Measurements from ENCODE around the gene VSTM4. TPM values are rescaled to one million over a fixed set of nuclear protein-coding genes. Genes with fewer than 3 reads are reported as not detected.

Gene VSTM4
- total RNA-seq, 1 experiment from 2014 or later = 0.07 TPM

DNA sequence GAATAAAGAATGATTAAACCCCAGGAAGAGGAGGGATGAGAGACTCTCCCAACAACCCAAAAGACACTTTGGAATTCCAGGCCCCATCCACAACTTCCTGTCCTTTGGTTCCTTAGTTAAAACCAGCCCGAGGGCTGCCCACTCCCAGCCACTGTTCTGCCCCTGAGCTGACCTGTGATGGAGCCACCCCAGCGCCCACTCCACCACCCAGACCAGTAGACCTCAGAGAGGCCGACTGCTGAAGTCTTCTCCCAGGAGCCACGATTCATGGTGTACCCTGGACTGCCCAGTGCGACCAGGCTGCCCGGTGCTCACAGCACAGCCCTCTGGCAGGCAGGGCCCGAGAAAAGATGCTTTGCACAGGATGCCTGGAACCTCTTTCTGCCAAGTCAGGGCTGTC, 6.7 kb downstream of the VSTM4 start:
- Histone ChIP-seq H3K9ac (ENCODE audit: low read length) (no peak overlapping the region), H3K4me1 (ENCODE audit: control insufficient read depth in 1 of 2, insufficient read depth in 2 of 2, low read length in 2 of 2) (no peaks in the 10 kb centered on the region), H3K27me3 (ENCODE audit: insufficient read depth, low read length) (peaks cover 10% of the 10 kb centered on the region; the same call in 1 of the 2 replicates), H2AFZ (ENCODE audit: low read depth, low read length, poor library complexity, severe bottlenecking) (no peak overlapping the region), H3K36me3 (ENCODE audit: control insufficient read depth in 1 of 2, insufficient read depth in 2 of 2, low read length in 2 of 2) (no peaks in the 10 kb centered on the region), H4K20me1 (ENCODE audit: insufficient read depth) (no peaks in the 10 kb centered on the region), H3K79me2 (ENCODE audit: insufficient read depth, low read length) (no peaks in the 10 kb centered on the region), H3K9me2 (ENCODE audit: insufficient read depth) (no peaks in the 10 kb centered on the region), H3K4me3 (replicated peaks in 1 of 2; ENCODE audit: low read depth in 1 of 2, low read length in 2 of 2) (no peak overlapping the region), H3K27ac (ENCODE audit: low read depth, low read length) (no peak overlapping the region), H3K9me3 (ENCODE audit: control insufficient read depth in 1 of 2, insufficient read depth in 1 of 2, low read depth in 1 of 2, low read length in 2 of 2) (no peaks in the 10 kb centered on the region), H3K4me2 (ENCODE audit: low read length) (no peak overlapping the region)
- RAD21 ChIA-PET (ENCODE audit: low non-redundant PET in 1 of 2, low total read pairs in 2 of 2, uncharacterized antibody in 2 of 2, unreplicated experiment in 2 of 2) = no interaction called here
- BruUV-seq (replicated peaks) = no TSS peak
- TF ChIP-seq RAD21 (IDR thresholded peaks at IDR 0.05; ENCODE audit: low read depth) = no peak
- TF ChIP-seq CTCF (IDR thresholded peaks at IDR 0.05 in 2 of 3, conservative IDR thresholded peaks at IDR 0.05 in 1 of 3; ENCODE audit: borderline replicate concordance in 1 of 3, insufficient read depth in 1 of 3, low read depth in 2 of 3, low read length in 2 of 3) = no peak
- TF ChIP-seq POLR2A (IDR thresholded peaks at IDR 0.05; ENCODE audit: borderline replicate concordance, extremely low read depth, insufficient read depth, insufficient read length) = no peak
- TF ChIP-seq YY1 (IDR thresholded peaks at IDR 0.05; ENCODE audit: extremely low read depth, insufficient replicate concordance, low read depth, low read length) = no peak
- TF ChIP-seq ZFX (IDR thresholded peaks at IDR 0.05) = no peak
- TF ChIP-seq POLR2AphosphoS5 (IDR thresholded peaks at IDR 0.05; ENCODE audit: low read depth, low read length) = no peak
- TF ChIP-seq EGR1 (IDR thresholded peaks at IDR 0.05; ENCODE audit: low read depth) = no peak
- no peak for TF ChIP-seq CEBPB (IDR thresholded peaks at IDR 0.05; ENCODE audit: low read depth)
- TF ChIP-seq JUND (IDR thresholded peaks at IDR 0.05) = no peak
- no peak for TF ChIP-seq SP1 (IDR thresholded peaks at IDR 0.05; ENCODE audit: low read depth)
- no peak for TF ChIP-seq ELF1 (IDR thresholded peaks at IDR 0.05; ENCODE audit: borderline replicate concordance, low read depth)
- TF ChIP-seq FOSL1 (IDR thresholded peaks at IDR 0.05; ENCODE audit: low read depth) = no peak
- TF ChIP-seq, protein P1, sequence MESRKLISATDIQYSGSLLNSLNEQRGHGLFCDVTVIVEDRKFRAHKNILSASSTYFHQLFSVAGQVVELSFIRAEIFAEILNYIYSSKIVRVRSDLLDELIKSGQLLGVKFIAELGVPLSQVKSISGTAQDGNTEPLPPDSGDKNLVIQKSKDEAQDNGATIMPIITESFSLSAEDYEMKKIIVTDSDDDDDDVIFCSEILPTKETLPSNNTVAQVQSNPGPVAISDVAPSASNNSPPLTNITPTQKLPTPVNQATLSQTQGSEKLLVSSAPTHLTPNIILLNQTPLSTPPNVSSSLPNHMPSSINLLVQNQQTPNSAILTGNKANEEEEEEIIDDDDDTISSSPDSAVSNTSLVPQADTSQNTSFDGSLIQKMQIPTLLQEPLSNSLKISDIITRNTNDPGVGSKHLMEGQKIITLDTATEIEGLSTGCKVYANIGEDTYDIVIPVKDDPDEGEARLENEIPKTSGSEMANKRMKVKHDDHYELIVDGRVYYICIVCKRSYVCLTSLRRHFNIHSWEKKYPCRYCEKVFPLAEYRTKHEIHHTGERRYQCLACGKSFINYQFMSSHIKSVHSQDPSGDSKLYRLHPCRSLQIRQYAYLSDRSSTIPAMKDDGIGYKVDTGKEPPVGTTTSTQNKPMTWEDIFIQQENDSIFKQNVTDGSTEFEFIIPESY (IDR thresholded peaks at IDR 0.05; ENCODE audit: extremely low read depth, insufficient replicate concordance, low read length) = no peak
- no peak for TF ChIP-seq ATF3 (IDR thresholded peaks at IDR 0.05)
- intact Hi-C loops (cut with micrococcal nuclease) = no loop called here
- DNase-seq (ENCODE audit: low read depth, low spot score) (no peak), ATAC-seq (no peak)
- POLR2A ChIA-PET = no interaction called here
- CTCF ChIA-PET = no interaction called here
